ENCODE data around the gene ZBTB18.
A peak's percentile ranks its signal among the peaks of the same experiment; 100 is the strongest.
"Not testable (repeated sequence)": the region's sequence is repeated elsewhere in the genome, so short reads cannot be mapped to it uniquely, and the experiment has no call there.

The ZBTB18 gene

DNA sequence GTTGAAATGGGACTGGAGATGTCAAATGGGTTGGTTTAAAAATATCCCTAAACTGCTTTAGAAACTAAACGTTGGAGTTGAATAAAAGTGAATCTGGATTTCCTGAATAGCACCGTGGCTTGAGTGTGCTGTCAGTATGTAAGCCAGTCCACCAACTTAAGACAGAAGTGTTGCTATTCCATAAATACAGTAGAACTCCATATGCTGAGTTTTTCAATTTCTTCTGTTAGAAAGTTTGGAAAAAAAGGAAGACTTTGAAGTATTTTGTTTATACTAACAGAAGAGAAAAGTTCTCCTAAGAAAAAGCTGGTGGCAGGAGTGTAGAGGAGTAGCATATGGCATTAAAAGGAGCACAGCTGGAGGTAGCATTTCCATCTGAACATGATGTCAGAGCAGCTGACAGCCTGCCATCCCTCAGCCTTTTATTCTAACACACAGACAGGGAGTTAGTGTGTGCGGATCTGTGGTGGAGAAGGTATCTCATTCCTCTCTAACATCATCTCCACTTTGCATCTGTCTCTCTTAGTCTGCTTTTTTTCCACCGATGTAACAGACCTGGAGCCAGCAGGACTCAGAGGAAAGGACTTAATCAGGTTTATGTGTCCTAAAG lies at the start of gene ZBTB18:
TSS of gene ZBTB18 (plus strand) at position 449 of the 610 bp plus-strand sequence. CDS start at position 598, 149 bp downstream.
- peak; percentile 42 for DNase-seq (ENCODE audit: low read depth)

DNA sequence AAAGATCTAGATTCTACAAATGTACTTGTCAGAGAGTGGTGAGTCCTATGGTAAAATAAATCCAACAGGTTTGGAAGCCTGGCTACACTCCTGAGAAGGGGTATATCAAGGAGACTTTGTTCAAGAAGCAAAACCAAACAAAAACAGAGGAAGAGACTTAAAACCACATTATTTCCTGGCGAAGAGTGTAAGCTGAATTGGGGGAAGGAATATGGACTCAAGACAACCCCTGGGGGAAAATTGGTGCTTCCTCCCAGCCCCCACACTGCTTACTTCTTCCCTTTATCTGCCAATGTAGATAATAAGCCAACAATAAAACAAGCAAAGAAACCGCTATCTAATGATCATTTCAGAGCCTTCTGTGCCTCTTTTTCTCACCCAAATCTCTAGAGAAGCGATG lies 48.4 kb upstream of the ZBTB18 start:
- no peak for DNase-seq (ENCODE audit: low read depth)

DNA sequence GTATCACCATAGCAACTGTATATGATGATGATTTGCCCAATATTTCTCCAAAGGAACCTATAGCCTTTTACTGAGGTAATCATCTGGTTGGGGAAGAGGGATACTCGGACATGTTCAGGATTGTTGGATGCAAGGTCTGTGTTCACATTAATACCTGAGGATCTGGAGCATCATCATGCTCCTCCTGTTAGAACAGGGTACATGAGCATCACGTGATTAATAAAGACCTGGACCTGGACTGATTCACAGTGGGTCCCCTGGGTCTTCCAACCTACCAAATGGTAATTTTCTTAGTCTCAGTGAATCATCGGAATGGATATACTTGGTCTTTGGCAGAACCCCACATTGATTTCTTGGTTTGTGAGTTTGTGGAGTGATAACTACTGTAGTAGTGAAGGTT lies 45.6 kb upstream of the ZBTB18 start:
- DNase-seq (ENCODE audit: low read depth), result no peak

DNA sequence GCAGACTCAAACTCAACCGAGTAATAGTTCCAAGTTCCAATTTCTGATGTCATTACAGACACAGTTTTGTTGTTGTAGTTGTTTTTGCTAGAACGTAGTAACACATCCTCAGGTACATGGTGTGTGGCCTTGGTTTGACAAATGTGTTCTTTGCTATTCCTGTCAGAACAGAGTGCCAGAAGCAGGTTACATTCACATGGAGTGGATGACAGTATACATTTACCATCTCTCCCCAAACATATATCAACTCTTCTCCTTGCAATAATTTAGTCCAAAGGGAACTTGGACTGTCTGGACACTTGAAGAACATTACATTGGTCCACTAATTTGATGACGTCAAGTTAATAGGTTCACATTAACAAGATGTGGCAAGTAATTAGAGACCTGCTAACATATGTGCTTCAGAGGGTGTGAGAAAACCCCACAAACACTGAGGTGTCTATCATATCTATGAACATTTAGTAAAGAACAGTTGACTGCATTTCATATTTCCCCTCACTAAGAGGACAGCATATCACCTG lies 44.6 kb upstream of the ZBTB18 start:
- no peak for DNase-seq (ENCODE audit: low read depth)

DNA sequence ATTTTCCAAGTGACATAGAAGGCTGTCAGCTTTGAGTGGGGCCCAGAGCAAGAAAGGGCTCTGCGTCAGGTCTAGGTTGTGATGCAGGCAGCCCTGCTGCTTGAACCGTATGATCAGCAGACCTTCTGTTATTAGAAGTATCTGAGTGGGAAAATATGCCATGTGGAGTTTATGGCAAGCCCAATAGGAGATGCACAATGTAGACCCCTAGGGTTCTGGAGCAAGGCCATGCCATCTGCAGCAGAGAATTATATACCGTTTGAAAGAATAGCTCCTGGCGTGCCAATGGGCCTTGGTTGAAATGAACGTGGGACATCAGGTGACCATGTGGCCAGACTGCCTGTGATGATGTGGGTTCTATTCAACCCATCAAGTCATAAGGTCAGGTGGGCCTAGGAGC lies 44.1 kb upstream of the ZBTB18 start:
- no peak for DNase-seq (ENCODE audit: low read depth)

DNA sequence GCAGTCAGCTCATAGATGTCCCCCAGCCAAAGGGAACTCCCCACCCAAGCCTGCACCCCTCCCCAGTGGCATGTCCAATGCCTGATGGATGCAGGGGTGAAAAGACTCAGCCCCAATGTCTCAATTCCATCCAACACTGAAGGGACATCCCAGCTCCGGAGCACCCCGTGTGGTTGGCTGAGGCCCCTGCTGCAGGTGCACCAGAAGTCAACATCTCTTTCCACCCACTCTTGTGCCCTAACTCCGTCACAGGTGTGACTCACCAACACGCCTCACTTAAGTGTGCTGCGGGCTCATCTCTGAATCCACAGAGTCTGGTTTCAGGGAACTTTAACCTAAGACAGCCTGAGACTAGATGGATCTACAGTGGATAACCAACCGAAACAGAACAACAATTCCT lies 40.9 kb upstream of the ZBTB18 start:
- no peak for DNase-seq (ENCODE audit: low read depth)

DNA sequence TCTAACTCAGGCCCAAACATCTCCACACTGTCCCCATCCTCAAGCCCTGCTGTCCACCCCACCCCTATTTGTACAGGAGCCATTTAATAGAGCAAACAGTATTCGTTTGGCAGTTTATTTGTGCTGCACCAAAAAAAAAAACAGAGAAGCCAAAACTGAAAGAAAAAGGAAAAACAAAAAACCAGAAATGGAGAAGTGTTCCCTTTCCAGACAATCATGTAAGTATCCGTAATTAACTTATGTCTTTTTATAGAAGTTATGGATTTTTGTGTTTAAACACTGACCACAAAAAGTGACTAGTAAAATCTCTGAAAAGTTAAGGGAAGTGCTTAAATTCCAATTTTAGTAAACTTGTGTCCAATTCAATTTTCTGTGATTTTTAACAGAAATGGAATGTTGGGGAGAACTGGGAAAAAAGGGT lies 40.4 kb upstream of the ZBTB18 start:
- no peak for DNase-seq (ENCODE audit: low read depth)

DNA sequence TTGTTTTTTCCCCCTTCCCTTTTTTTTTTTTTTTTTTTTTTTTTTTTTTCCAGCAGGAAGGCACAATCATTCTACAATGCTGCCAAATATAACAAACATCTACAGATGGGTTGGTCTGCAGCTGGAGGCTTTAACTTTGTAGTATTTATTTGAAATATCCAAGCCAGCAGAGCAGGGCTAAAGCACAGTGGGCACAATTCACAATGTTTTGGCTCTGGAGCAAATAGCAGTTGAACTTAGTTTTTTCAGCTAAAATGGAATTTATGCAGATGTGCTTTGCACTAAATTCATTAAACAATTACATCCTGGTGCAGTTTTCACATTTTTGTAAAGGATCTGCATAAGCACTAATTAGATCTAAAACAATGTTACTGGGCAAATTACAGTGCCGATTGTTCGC lies 39.8 kb upstream of the ZBTB18 start:
- peak; percentile 19 for DNase-seq (ENCODE audit: low read depth)

DNA sequence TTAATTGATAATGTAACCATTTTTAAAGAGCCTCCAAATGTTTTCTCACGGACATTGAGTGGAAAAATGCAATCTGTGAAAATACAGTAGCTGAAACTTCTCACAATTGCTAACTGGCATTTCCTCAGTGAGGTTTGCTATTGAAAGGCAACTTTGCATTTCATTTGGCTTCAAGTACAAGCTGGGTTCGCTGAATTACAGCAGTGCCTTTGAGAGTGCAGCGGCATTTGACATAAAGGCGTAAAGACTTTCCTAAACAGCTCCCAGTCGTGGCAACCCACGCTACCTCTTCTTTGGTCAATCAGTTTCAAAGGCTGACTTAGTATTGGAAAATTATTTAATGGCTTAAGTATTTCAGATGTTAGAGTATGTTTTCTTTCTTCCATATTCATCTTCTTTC lies 39.3 kb upstream of the ZBTB18 start:
- DNase-seq (ENCODE audit: low read depth), result no peak

DNA sequence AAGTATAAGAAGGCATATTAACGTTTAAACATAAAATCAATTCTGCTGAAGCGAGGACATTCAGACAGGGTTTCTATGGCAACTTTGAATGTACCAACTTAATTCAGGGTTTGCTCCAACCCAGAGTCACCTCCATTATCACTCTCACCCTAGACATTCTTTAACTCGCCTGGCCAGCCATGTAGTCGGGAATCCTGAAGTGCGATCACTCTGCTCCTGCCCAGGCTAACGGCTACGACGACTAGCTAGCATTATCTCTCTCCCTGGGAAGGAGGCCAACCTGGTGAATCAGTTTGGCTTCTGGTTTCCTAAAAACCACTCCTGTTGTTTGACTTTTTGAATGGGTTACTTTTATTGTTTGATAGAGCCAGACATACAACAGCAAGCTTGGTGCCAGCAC lies 38.9 kb upstream of the ZBTB18 start:
- DNase-seq (ENCODE audit: low read depth), result peak; percentile 40

DNA sequence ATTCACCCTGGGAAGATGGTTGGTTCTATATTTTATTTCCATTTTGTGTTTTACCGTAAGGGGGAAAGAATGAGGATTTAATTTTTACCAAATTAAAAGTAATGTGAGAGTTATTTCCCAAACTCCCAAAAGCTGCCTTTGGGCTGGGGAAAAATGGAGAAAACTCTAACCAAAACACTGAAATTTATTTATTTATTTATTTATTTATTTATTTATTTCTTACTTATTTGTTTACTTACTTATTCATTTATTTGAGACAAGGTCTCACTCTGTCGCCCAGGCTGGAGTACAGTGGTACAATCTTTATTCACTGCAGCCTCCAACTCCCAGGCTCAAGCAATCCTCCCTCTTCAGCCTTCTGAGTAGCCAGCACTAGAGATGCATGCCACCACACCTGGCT lies 38.0 kb upstream of the ZBTB18 start:
- no peak for DNase-seq (ENCODE audit: low read depth)

DNA sequence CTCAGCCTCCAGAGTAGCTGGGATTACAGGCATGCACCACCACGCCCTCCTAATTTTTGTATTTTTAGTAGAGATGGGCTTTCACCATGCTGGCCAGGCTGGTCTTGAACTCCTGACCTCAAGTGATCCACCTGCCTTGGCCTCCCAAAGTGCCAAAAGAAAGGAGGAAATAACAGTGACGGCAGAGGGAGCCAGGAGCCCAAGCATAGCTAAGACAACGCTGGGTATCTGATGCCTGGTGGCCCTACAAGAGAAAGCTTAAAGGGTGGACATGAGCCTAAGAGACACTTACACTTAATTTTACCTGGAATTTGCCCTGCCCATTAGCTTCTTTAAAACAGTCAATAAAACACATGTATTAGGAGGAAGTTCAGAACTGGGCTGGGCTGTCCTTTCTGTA lies 36.2 kb upstream of the ZBTB18 start:
- DNase-seq (ENCODE audit: low read depth), result not testable (repeated sequence)

DNA sequence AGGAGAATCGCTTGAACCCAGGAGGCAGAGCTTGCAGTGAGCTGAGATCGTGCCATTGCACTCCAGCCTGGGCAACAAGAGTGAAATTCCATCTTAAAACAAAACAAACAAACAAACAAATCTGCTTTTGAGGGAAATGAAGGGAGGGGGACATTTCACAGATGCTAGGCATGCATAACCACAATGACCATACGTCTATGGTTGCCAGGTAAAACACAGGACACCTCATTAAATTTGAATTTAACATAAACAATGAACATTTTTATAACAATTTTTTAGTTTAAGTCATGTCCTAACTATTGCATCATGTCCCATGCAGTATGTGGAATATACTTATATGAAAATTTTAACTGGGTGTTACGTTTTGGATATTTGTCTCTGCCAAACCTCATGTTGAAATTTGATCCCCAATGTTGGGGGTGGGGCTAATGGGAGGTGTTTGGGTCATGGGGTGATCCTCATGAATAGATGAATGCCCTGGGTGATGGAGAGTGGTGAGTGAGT lies 31.0 kb upstream of the ZBTB18 start:
- no peak for DNase-seq (ENCODE audit: low read depth)

DNA sequence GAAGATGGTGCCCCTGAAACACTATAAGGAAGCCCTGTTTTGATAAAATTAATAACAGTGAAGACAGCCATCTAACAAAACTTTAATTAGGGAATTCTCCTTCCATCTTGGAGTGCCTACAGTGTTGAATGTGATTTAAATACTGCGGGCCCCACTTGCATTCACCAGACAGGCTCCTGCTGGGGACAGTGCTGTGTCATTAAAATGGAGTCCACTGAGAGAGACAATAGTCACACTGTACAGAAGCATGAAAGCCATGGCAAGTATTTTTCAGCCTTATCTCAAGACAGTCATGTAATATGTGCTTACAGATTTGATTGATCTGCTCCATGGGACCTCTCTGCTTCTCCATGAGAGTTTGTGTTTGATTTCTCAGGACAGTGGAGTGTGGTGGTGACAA lies 29.7 kb upstream of the ZBTB18 start:
- no peak for DNase-seq (ENCODE audit: low read depth)

DNA sequence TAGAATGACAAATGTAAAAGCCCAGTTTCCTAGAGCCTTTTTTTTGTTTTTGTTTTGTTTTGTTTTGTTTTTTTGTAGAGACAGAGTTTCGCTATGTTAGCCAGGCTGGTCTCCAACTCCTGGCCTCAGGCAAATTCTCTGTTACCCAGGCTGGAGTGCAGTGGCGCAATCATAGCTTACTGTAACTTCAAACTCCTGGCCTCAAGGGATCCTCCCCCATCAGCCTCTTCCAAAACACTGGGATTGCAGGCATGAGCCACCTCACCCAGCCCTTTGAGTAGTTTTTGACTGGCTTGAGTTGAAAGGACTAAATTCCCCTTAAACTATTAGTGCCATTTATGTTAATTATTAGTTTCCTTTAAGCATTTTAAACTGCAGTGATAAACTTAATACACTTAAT lies 28.8 kb upstream of the ZBTB18 start:
- DNase-seq (ENCODE audit: low read depth), result peak; percentile 93

DNA sequence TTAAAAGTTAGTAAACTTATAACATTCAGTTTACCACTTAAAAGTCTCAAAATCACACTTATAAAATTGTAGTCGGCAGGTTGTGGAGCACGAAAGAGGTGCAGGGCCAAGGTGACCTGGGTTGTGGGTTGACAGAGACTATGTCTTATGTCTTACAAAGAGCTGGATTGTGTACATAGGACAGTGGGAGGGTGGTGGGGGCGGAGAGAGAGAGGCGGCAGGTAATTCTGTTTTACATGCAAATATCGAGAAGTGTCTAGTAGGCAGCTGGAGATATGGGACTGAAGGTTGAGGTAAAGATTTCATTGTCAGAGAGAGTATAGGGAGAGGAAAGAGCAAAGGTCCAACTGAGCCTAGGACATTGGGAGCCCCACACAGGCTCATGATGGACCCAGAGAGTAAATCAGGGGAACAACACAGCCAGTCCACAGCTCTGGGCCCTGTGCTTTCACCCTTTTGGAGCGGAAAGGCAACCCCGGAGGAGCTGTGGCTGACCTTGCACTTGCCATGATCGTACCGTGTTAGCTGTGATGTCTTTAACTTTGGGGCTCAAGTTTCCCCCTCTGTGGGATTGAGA lies 28.1 kb upstream of the ZBTB18 start:
- DNase-seq (ENCODE audit: low read depth), result no peak

DNA sequence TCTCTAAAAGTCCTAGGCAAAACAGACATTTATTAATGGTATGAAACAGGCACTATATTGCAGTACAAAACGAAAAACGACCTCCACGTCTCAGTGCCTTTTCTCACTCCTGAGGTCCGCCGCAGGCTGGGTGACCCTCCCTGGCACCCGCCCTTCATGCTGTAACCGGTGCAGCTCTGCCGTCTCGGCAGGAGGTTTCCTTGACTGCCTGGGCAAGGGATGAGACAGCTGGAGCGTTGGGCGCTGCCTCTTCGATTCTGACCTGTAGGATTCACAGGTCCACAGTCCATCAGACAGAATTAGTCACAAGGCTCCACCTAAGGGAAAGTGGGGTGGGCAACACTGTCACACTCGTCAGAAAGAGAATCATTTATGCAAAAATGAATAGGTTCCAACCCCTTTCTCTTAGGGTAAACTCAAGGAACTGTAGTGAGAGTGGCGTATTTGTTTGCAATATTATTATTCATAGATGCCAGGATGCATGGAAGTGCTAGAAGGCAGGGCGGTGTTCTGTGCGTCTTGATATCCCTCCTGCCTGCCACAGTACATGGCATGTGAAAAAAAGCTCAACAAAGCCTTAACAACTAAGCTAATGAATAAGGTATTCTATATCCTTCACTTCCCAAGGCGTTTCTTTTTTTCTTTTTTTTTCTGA lies 23.5 kb upstream of the ZBTB18 start:
- no peak for DNase-seq (ENCODE audit: low read depth)

DNA sequence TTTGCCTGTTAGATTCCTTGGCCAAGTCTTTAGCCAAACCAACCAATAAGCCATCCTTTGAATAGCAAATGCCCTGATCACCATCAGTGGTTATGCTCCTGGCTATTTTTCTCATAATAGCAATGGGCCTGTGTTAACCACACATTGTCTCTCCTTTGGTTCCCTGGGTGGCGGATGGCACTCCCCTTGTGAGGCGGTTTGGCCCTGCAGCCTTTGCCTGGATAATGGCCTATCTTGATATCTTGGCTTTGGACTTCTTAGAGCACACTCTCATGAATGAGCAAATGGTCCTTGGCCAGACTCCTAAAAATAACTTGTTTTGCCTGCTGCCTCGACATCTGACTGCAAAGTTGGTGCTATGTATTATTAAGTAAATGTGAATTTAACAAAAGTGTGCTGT lies 22.4 kb upstream of the ZBTB18 start:
- no peak for DNase-seq (ENCODE audit: low read depth)

DNA sequence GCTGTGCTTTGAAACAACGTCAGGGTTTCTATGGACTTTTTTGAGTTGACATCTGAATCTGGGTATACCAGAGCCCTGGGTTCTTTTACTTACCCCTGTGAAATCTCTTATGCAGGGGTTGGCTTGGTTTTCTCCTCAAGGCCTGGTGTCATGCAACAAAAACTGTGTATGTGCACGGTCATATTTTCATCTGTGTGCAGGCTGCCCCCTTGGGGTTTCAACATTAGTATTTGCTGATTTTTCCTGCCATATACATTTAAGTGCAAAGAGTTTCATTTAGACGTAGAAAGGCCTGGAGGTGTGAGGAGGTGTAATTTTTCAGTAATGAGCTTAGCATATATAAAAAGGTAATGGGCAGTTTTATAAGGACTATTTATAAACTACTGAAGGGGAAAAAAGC lies 22.0 kb upstream of the ZBTB18 start:
- no peak for DNase-seq (ENCODE audit: low read depth)

DNA sequence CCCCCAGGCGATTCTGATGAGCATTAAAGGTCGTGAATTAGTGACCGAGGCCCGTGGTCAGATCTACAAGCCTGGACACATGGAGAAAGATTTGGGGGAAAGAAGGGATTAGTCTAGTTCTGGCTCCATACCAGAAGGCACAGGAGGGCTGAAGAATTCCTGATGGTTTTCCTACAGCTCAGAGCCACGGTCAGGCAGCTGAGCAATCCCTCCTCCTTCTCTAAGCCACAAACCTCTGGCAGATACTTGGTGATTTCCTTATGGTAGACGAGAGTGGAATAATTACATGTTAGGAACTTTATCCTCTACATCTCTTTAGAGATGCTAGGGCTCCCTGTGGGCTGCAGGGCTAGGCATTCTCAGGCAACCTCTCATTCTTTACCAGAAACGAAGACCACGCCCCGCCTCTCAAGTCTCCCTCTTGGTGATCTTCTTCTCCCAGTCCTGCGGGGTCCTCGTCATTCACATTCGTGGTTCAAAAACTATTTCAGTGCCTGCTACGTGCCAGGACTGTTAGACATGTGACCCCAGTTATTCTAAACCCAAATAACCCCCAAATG lies 20.5 kb upstream of the ZBTB18 start:
- no peak for DNase-seq (ENCODE audit: low read depth)

DNA sequence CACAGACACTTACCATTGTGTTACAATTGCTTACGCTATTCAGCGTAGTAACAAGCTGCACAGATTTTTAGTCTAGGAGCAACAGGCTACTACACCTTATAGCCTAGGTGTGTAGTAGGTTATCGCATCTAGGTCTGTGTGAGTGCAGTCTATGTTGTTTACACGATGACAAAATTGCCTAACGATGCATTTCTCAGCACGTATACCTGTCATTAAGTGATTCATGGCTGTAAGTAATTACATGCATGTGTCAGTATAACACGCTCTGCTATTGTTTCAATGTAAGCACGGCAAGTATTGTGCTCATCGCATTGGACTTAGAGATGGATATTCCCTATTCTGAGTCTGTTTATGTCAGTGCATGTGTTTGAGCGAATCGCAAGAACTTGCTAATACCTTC lies 15.7 kb upstream of the ZBTB18 start:
- DNase-seq (ENCODE audit: low read depth), result no peak

DNA sequence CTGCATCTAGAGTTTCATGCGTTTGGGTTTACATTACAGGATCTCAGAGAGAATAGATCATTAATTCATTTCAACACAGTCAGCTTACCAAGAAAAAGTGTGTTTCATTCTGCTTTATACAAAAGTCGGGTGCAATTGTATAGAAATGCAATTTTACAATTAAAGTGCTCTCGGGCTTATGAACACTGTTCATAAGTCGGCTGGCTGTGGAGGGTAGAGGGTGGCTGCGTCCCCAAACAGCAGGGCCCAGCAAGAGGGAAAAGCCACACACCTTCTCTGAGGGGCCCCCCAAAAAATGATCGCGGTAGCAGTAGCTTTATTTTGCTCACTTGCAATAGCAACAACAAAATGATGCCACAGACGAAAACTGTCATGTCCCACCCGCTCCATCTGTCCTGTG lies 13.8 kb upstream of the ZBTB18 start:
- DNase-seq (ENCODE audit: low read depth), result no peak

DNA sequence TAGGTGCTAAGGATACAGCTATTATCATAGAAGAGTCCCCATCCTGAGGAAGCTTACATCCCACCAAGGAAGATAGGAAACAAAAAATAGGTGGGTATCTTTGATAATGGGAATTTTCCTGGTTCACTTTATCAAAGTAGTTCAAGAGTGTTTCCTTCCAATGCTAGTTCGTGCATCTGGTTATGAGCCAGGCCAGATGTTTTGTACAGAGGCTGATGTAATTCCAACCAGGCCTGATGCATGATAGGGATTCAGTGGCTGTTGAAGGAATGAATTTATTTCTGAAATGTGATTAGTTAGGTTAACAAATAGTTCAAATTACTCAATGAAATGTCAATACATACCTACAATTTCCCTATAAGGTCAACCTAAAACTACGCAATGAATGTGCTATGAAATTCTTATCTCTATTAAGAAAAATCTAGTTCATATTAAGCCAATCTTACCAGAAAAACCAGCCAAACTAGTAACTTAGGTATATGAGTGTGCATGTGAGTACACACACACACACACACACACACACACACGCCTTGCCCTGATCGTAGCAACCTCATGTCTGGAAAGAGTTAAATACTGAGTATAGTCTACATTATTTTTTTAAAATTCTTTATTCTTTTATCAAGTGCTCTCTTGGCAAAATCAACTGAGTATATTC lies 9.5 kb upstream of the ZBTB18 start:
- no peak for DNase-seq (ENCODE audit: low read depth)
